Right atrium auricular region (tissue), 2 donors: ENCODE measurements around the gene UBA1. TPM values are rescaled to one million over a fixed set of nuclear protein-coding genes. Genes with fewer than 3 reads are reported as not detected.

Experiments used
- DNase-seq: peaks from one replicate; pipeline ENCODE4 v3.0.0-alpha.2; 2019; ENCODE audit warnings: low spot score
- H3K27ac ChIP-seq, 2 donors: fragments of 200-600 bp; sonication (generic); 1 replicate in 1 of 2; 2 replicates in 1 of 2; pipeline ENCODE4 v1.5.1; 2016 to 2019
- H3K27me3 ChIP-seq, 2 donors: fragments of 200-600 bp; sonication (generic); one replicate each; pipeline versions ENCODE4 v1.5.1 to v1.6.0; 2017 to 2019
- H3K36me3 ChIP-seq: fragments of 200-600 bp; sonication (generic); one replicate; pipeline ENCODE4 v1.5.1; 2016
- H3K4me1 ChIP-seq, 2 donors: fragments of 200-600 bp; sonication (generic); one replicate each; pipeline versions ENCODE4 v1.5.1 to v1.6.0; 2017 to 2019
- H3K4me3 ChIP-seq, 2 donors: fragments of 200-600 bp; sonication (generic); 1 replicate in 1 of 2; 2 replicates in 1 of 2; pipeline ENCODE4 v1.5.1; 2017 to 2019; ENCODE audit warnings: mild to moderate bottlenecking in 1 of 2, moderate library complexity in 1 of 2
- H3K9me3 ChIP-seq, 2 donors: fragments of 200-600 bp; sonication (generic); one replicate each; pipeline ENCODE4 v1.5.1; 2019
- CTCF ChIP-seq, 2 donors: fragments of 200-600 bp; sonication (generic); IDR thresholded peaks; one replicate each; pipeline ENCODE4 v1.5.1; 2019; ENCODE audit warnings: antibody characterized with exemption in 2 of 2
- total RNA-seq, 2 donors: library from RNA; depleted of rRNA; stranded (reverse); fragments of >200 nt; gene quantifications; one replicate each; pipeline ENCODE4 v1.1.0, GENCODE V29; 2016

The UBA1 gene
- total RNA-seq, 2 donors from 2014 or later = 102 to 136 TPM

GRCh38 chrX:47191806-47192401 is 1.7 kb upstream of the UBA1 start:
- Histone ChIP-seq H3K9me3 (no peaks in the 10 kb centered on the region), H3K36me3 (no peaks in the 10 kb centered on the region), H3K4me1 (peaks cover 0 to 46% of the 10 kb centered on the region in 2 donors), H3K27me3 (no peaks in the 10 kb centered on the region), H3K27ac (no peak overlapping the region), H3K4me3 (peak overlapping the region; percentile 41 to 59)
- DNase-seq = no peak
- TF ChIP-seq CTCF (IDR thresholded peaks at IDR 0.05) = no peak

DNA sequence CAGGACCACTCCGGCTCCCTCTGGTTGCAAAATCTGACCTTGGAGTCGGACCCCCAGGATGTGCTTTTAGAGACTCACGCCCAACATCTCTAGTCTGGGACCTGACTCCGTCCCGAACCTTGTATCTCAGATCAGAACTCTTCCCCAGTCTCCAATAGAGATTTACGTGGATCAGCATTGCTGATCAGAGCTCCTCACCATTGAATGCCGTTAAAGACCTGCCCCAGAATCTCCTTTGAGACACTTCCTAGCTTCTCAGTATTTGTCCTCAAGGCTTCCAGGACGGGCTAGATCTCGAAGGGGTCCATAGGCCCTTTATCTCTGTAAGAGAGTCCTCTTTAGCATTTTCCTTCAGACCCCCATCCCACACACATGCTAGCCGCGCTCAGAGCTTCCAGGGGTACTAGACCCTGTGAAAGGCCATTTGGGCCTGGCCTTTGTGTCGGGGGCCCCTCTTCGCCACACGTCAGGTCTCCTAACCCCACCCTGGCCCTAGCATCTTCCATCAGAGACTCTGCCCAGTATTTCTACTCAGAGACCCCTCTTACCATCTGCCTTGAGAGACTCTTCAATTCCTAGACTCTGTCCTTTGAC is 662 bp downstream of the UBA1 start:
- peak overlapping the region; percentile 80 to 85 for H3K4me3 ChIP-seq
- peak overlapping the region; percentile 96 to 98 for H3K27ac ChIP-seq
- peaks cover 0 to 60% of the 10 kb centered on the region in 2 donors for H3K4me1 ChIP-seq
- peaks cover 13% of the 10 kb centered on the region for H3K36me3 ChIP-seq
- no peak for DNase-seq
- TF ChIP-seq CTCF (IDR thresholded peaks at IDR 0.05) = no peak
- no peaks in the 10 kb centered on the region for H3K9me3 ChIP-seq
- H3K27me3 ChIP-seq = no peaks in the 10 kb centered on the region

GRCh38 chrX:47196098-47196497 is 2.5 kb downstream of the UBA1 start:
- DNase-seq = no peak
- TF ChIP-seq CTCF (IDR thresholded peaks at IDR 0.05) = no peak
- H3K27ac ChIP-seq = peak overlapping the region in 1 of 2 donors; percentile 43
- H3K27me3 ChIP-seq = no peaks in the 10 kb centered on the region
- peaks cover 31% of the 10 kb centered on the region for H3K36me3 ChIP-seq
- H3K9me3 ChIP-seq = no peaks in the 10 kb centered on the region
- peaks cover 0 to 63% of the 10 kb centered on the region in 2 donors for H3K4me1 ChIP-seq
- peak overlapping the region in 1 of 2 donors; percentile 1 for H3K4me3 ChIP-seq

DNA sequence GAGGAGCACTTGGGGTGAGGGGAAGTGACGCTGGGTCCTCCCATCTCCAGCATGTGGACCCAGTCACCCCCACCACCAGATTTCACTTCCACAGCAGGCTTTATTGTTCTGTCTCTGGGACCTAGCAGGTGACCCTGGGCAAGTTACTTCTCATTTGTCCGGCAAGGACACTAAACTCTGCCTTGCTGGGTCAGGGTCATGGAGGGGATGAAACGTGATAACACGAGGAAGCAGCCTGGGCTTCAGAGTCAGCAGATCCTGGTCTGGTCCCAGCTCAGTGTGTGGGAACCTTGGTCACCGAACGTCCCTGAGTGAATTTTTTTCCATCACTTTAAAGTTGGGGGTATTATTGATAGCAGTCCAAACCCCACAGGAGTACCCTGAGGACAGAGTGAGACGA is 3.9 kb downstream of the UBA1 start:
- no peak for TF ChIP-seq CTCF (IDR thresholded peaks at IDR 0.05)
- DNase-seq = no peak
- H3K36me3 ChIP-seq = peaks cover 45% of the 10 kb centered on the region
- no peaks in the 10 kb centered on the region for H3K27me3 ChIP-seq
- H3K4me1 ChIP-seq = peaks cover 0 to 52% of the 10 kb centered on the region in 2 donors
- no peaks in the 10 kb centered on the region for H3K9me3 ChIP-seq
- H3K27ac ChIP-seq = peak overlapping the region in 1 of 2 donors; percentile 43
- no peak overlapping the region for H3K4me3 ChIP-seq

GRCh38 chrX:47198026-47198686 is 4.5 kb downstream of the UBA1 start:
- H3K4me3 ChIP-seq = no peak overlapping the region
- H3K27me3 ChIP-seq = no peaks in the 10 kb centered on the region
- H3K36me3 ChIP-seq = peaks cover 51% of the 10 kb centered on the region
- H3K9me3 ChIP-seq = no peaks in the 10 kb centered on the region
- no peak for DNase-seq
- H3K27ac ChIP-seq = peak overlapping the region in 1 of 2 donors; percentile 24
- no peak for TF ChIP-seq CTCF (IDR thresholded peaks at IDR 0.05)
- H3K4me1 ChIP-seq = peaks cover 0 to 48% of the 10 kb centered on the region in 2 donors
